GDM1 (cell line): Measurements from ENCODE around the gene C3orf80.
"Not testable (repeated sequence)": the region's sequence is repeated elsewhere in the genome, so short reads cannot be mapped to it uniquely, and the experiment has no call there.

Experiments
- DNase-seq: peaks from one replicate; lab custom pipeline; 2025; lab: John Stamatoyannopoulos, UW

The C3orf80 gene

DNA sequence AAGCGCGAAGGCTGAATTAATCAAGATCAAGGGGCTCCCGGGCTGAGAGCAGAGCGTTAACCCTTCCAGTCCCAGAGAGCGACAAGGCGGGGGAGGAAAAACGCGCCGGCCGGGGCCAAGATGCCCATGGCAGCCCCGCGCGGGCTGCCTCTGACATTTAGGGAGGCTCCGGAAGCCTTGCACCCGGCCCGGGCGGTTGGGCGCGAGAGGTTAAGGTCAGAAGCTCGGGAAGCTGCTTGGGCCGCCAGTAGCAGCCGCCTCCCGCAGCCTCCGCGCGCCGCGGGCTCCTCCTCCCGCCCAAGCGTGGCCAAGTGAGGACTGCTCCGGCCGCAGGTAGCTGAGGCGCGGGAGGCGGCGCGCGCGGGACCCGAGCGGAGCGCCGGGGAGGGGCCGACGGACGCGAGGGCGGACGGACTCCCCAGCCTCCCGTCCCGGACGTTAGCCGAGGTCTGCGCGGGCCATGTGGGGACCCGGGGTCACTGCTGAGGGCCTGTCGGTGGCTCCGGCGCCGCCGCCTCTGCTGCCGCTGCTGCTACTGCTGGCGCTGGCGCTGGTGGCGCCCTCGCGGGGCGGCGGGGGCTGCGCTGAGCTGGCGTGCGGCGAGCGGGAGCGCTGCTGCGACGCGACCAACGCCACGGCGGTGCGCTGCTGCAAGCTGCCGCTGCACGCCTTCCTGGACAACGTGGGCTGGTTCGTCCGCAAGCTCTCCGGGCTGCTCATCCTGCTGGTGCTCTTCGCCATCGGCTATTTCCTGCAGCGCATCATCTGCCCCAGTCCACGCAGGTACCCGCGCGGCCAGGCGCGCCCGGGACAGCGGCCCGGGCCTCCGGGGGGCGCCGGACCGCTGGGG, at the start of gene C3orf80:
TSS of gene C3orf80 (plus strand) at position 247 of the 850 bp plus-strand sequence. CDS start at position 461, 214 bp downstream.
- peak; percentile 19 for DNase-seq

DNA sequence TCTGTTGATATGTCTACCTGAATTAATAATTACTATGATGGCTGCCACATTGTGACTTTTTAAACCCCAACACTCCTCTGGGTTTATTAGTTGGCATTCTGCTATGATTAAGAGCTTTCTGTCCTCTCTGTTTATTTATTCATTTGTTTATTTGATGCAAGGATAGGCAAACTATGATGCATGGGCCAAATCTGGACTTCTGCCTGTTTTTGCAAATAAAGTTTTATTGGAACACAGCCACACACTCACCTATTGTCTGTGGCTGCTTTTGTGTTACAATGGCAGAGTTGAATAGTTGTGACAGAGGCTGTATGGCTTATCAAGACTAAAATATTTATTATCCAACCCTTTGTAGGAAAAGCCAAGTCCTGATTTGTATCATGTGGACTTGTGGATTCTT, 48.3 kb upstream of the C3orf80 start:
- DNase-seq: no peak

DNA sequence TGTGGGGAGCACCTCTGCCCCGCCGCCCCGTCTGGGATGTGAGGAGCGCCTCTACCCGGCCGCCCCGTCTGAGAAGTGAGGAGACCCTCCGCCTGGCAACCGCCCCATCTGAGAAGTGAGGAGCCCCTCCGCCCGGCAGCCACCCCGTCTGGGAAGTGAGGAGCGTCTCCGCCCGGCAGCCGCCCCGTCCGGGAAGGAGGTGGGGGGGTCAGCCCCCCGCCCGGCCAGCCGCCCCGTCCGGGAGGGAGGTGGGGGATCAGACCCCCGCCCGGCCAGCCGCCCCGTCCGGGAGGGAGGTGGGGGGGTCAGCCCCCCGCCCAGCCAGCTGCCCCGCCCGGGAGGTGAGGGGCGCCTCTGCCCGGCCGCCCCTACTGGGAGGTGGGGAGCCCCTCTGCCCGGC, 46.6 kb upstream of the C3orf80 start:
- DNase-seq: not testable (repeated sequence)

DNA sequence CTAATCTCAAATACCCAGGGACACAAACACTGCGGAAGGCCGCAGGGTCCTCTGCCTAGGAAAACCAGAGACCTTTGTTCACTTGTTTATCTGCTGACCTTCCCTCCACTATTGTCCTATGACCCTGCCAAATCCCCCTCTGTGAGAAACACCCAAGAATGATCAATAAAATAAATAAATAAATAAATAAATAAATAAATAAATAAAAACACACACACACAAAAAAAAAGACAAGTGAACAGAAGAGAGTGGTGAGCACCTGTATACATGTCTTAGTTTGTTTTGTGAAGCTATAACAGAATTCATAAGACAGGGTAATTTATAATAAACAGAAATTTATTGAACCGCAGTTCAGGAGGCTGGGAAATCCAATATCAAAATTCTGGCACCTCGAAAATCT, 45.8 kb upstream of the C3orf80 start:
- DNase-seq: not testable (repeated sequence)

DNA sequence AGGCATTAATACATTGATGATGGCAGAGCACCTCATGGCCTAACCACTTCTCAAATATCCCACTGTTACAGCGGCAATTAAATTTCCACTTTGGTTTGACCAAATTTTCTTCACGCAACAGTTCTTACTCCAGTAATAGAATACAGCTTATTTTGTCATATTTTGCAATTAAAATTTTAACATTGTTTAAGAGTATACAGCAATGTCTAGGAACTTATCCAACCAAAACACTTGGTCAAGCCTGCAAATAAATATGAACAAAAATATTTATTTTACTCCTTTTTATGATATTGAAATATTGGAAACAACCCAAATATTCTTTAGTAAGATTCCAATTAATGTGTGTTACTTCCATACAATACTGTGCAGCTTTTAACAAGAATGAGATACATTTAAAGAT, 45.3 kb upstream of the C3orf80 start:
- no peak for DNase-seq

DNA sequence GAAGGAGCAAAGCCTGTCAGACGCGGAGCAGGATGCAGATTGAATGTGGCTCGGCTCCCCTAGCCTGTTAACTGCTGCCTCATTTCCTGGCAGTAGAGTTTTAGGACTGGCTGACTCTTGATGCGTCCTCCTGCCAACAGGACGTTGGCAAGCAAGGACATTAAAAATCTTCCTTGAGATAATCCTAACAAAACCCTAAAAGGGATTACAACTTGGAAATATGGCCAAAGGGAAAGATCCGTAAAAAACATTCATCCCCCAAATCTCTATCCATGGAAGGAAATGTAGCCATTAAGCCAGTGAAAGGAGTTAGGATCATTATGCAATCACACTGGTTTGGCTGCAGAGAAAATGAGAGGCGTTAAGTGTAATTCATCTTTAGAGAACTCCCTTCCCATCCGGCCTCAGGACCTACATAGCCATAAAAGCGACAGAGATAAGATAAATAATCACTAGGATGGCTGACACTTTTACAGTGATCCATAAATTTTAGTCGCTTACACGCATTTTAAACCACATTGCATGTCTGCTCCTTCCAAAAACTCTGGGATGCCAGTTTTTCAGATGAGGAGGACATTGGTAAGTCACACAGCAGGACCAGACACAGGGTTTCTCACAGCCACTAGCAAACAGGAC, 44.5 kb upstream of the C3orf80 start:
- DNase-seq: peak; percentile 72

DNA sequence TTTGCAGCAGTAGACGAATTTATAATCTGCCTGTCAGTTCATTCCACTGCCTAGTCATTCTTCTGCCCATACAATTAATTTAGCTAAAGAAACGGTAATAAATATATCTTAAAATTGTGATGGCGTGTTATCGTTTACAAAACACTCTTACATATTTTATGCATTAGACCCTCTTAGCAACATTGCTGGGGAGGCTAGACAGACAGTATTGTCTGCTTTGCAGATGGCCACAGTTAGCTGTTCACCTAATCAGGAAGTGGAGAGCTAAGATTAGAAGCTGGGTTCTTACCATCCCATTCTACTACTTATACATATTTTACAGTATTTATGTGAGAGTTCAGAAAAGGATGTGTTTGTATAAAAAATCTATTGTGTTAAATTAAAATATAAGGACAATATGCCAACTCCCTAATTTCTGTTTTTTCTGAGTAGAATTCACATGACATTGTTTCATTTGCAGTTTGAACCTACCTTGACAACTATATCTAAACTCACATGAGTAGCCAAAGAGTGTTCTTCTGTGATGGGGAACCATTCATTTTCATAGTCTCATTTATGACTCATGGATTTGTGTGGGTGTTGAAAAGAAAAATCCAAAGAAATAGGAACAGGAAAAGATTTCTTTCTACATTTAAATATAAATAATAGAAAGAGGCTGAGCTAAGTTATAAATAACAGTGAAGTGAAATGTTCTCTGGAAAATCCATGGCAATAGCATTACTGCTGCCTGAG, 41.7 kb upstream of the C3orf80 start:
- DNase-seq: no peak

DNA sequence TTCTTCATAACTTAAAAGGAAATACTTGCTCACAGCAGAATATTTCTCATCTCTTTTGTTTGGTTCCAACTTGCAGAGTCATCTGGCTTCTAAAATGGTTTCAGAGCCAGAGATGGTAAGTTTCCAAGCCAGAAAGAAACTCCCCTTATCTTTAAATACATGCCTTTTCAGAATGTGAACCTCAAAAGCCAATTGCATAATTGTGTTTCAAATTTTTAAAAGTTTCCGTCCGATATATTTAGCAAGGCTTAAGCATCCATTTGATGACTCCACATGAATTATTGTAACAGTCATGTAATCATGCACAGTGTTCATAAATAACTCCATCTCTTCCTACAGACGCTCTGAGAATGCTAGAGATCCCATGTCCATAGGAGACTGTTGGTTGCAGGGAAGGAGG, 40.6 kb upstream of the C3orf80 start:
- DNase-seq: peak; percentile 11

DNA sequence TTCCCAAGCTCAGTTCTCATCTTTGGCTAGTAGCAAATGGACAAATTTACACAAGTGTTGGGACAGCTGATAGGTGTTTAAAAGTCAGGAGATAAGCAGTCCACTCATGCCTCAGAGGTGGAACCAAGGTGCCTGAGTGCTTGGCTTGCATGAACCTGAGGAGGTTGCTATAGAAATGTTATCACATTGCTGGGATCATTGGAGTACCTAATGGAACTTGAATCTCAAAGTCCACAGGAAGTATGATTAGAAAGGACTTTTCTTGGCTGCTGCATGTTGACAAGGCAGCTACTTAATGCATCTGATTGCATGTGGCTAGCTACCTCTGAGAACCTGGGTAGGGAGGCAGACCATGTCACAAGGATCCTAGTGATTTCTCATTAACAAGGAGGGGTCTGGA, 39.5 kb upstream of the C3orf80 start:
- DNase-seq: no peak

DNA sequence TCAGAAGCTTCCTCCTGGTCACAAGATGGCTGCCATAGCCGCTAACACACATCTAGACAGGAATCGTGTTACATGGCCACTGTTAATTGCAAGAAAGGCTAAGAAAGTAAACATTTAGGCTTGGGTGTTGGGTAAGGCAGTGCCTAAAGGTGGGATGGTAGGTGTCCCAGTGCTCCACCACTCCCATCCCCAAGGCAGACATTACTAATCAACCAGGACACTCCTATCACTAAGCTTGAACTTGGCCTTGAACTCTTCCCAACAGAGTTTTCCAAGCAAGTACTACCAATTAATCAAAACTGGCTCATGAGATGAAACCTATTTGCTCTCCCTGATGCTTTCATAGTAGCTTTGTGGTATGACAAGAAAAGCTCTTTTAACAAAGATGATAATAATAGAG, 37.9 kb upstream of the C3orf80 start:
- no peak for DNase-seq

DNA sequence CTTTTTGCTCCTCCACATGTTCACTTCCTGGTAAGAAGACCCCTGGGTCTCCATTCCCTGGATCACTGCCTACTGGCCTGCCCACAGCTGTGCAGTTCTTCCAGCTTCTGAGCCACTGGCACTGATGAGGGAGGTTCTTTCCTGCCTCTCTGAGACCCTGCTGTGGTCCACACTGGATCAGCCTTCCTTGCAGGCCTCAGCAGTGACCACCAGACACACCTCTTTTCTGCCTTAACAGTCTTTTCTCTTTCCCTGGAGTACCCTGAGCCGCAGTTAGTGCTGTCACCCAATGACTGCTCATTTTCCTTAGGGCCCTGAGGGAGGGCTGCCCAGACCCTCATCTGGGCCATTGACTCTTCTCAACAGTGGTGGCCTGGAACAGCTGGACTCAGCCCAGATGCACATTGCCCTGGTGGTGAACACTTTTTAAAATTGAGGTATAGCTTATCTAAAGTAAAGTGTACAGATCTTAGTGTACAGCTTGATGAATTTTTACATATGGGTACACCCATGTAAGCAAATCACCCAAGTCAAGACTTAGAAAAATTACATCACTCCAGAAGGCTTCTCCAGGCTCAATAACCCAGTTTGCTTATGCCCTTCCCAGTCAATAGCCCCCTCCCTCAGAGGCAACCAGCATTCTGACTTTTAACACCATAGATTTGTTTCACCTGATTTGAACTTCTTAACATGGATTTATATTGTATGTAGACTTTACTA, 32.8 kb upstream of the C3orf80 start:
- no peak for DNase-seq

DNA sequence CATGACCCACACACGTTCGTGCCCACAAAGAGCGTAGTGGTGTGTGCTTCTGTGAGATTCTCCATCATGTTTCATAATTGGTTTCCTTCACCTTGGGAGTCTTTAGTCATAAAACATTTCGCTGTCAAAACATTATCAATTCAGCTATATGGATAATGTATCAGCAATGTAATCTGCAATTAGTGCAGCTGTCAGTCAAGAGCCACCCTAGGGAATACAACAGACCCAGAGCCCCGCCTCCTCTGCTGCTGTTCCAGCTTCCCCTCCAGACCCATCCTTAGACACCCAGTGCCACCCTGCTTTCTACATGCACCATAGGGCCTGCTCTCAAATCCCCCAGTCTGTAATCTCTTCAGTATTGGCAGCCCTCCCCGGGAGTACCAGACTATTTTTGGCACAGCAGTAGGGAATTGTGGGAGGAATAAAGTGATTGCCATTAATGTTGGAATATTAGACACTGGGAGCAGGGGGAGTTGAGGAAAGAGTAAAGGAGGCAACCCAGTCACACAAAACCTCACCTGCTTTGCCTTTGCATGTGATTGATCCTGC, 31.5 kb upstream of the C3orf80 start:
- no peak for DNase-seq

DNA sequence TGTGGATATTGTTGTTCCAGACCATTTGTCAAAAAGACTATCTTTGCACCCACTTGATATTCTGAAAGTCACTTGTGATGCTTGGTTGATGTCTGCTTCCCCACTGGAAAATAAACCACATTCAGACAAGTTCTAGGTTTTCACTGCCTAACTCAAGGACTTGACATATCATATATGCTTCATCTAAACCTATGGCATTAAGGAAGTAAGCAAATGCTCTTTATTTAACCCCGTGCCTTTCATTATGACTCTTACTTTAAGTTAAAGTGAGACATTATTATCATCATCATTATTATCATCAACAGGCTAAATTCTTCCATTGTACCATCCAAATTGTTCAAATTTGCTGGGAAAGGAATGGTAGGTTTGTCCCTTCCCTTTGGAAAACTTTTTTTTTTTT, 30.8 kb upstream of the C3orf80 start:
- DNase-seq: no peak

DNA sequence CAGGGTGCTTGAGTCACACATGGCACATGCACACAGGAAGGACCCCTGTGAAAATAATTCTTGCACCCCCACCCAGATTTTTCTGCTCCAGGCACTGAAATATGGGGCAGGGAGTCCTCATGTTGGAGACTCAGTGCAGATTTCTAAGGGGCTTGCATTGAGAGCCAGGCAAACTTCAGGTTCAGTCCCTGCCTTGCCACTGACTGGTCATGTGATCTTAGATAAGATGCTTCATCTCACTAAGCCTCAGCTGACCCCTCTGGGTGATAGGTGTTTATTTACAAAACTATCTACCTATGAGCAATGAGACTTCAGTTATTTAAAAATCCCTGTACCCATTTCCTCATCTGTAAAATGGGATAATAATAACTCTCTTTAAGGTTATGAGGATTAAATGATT, 30.1 kb upstream of the C3orf80 start:
- DNase-seq: no peak

DNA sequence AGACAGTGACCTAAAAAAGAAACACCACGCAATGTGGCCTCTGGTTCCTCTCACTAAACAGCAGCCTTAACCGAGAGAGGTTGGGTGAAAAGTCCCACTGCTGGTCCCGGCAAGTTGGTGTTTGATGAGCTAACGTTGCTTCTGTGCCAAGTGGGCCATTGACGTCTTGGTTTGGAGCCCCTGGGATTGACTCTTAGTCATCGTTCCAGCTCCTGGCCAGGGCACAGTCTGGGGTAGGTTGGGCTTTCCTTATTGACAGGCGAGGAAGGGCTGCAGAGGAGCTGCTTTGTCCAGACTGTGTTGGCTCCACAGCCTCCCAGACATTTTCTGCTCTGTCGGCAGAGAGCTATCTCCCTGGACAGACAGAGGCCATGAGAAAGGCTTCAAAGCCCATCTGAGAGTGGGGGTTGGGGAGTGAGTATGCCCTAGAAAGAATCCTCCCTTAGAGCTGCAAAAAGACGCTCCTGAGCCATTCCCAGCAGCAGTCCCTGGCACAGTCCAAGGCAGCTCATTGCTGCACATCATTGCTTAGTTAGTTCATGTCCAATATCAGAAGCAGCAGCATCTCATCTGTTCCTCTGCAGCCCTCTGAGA, 28.6 kb upstream of the C3orf80 start:
- DNase-seq: no peak

DNA sequence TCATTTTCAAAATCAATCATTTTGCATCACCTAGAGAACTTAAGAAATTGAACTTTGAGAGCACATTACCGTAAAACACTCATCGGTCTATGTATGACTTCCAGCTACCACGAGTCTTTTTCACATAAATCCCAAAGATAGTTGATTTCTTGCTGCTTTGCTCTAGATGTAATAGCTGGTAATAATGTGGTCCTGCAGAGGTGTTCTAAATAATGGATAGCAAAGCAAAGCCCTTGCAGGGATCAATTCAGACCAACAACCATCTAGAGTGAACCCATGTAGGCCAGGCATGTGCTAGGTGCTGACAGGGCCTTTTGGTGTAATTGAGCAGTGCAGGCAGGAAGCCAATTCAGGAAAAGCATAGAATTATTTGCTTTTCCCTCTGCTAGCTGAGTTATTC, 26.1 kb upstream of the C3orf80 start:
- DNase-seq: no peak

DNA sequence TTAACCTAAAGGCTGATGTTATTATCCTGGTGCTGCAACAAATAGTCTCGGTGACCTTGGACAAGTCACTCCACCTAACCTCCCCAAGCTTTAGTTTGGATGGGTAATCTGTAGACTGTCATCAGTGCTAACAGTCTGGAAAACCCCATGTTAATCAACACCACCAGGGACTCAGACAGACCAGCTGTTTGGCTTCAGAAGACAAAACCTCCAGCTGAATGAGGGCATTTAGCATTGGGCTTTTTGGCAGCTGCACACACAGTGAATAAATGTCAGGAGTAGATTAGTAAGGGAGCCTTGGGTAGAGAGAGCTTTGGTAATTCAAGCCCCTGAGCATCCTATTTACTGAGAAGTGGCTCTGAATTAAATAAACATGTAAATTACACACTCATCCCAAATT, 24.9 kb upstream of the C3orf80 start:
- DNase-seq: no peak

DNA sequence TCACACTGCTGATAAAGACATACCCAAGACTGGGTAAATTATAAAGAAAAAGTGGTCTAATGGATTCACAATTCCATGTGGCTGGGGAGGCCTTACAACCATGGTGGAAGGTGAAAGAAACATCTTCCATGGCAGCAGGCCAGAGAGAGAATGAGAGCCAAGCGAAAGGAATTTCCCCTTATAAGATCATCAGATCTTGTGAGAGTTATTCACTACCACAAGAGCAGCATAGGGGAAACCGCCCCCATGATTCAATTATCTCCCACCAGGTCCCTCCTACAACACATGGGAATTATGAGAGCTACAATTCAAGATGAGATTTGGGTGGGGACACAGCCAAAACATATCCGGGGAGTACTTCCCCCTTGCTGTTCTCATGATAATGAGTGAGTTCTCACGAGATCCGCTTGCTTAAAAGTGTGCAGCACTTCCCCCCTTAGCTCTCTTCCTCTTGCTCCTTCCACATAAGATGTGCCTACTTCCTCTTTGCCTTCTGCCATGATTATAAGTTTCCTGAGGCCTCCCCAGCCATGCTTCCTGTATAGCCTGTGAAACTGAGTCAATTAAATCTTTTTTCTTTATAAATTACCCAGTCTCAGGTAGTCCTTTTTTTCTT, 20.7 kb upstream of the C3orf80 start:
- not testable (repeated sequence) for DNase-seq

DNA sequence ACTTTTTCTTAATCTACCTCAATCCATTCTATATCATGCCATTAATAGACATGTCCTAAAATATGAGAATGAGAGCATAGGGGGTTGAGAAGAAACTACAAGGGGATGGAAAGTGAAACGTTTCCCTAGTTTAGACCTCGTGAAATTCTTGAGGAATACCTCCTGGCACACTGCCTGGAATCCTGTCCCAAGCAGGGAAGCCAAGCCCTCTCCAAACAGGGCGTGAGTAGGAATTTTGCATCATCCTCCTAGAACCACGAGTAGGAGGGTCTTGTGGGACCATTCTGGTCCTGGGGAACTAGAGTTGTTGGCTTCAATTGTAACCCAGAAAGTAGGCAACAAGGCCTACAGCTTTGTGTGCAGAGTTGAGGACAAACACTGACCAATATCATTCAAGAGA, 19.6 kb upstream of the C3orf80 start:
- DNase-seq: no peak

DNA sequence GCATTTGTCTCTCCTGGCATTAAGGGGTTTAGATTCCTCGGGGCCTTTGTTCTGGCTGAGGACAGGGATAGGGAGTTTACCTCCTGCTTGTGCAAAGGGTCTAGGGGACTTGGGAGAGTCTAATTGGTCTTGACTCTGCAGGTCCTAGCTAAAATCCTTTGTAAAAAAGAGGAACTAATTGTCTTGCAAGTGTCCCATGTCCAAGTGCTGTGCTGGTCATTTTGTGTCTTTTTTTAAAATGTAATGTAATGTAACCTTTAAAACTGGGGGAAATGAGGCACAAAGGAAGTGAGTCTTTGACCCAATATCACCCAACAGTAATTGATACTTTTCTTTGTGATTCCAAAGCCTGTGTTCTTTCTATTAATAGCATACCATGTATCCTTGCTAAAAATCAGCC, 14.9 kb upstream of the C3orf80 start:
- DNase-seq: no peak

DNA sequence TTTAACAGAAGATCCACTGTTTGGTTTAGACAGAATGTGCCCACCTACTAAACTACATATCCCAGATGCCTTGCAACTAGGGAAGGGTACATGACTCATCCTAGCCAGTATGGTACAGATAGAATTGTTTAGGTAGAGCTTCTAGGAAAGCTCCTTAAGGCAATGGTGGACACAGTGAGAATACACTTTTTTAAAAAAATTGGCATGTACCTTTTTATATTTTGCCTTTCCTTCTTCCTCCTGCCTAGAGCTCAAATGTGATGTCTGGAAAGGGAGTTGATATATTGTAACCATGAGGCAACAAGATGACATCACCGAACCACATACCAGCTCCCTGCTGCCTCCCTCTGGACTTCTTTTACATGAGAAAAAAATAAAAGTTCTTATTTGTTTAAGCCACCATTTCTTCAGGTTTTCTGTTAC, 14.4 kb upstream of the C3orf80 start:
- no peak for DNase-seq
